Astrocyte (in vitro differentiated cells and primary cell): ENCODE results near the gene ABCG4.

ENCODE experiments used
- EZH2 ChIP-seq: IDR thresholded peaks from 2 replicates; pipeline ENCODE4 v1.6.1; 2012; ENCODE audit warnings: mild to moderate bottlenecking, low read length, inconsistent platforms; ENCODE audit not compliant: insufficient read depth
- TF ChIP-seq, protein P1 (sequence below): IDR thresholded peaks from 2 replicates; pipeline ENCODE4 v1.5.1; 2011; ENCODE audit warnings: low read depth, mild to moderate bottlenecking, inconsistent platforms, low read length, moderate library complexity; ENCODE audit not compliant: insufficient read depth

DNA sequence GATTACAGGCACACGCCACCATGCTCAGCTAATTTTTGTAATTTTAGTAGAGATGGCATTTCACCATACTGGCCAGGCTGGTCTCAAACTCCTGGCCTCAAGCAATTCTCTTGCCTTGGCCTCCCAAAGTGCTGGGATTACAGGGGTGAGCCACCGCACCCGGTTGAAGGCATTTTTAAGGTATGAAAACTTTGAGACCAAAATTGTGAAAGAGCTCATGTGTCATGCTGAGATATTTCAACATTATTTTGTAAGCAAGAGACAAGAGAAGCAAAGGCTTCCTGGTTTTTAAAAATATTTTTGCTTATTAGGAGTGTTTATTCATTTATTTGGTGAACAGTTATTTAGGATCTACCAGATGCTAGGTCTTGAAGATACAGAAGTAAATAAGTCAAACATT, 43.3 kb downstream of the ABCG4 start:
- TF ChIP-seq, protein P1, sequence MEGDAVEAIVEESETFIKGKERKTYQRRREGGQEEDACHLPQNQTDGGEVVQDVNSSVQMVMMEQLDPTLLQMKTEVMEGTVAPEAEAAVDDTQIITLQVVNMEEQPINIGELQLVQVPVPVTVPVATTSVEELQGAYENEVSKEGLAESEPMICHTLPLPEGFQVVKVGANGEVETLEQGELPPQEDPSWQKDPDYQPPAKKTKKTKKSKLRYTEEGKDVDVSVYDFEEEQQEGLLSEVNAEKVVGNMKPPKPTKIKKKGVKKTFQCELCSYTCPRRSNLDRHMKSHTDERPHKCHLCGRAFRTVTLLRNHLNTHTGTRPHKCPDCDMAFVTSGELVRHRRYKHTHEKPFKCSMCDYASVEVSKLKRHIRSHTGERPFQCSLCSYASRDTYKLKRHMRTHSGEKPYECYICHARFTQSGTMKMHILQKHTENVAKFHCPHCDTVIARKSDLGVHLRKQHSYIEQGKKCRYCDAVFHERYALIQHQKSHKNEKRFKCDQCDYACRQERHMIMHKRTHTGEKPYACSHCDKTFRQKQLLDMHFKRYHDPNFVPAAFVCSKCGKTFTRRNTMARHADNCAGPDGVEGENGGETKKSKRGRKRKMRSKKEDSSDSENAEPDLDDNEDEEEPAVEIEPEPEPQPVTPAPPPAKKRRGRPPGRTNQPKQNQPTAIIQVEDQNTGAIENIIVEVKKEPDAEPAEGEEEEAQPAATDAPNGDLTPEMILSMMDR: no peak
- no peak for TF ChIP-seq EZH2
